Fibroblast of villous mesenchyme (primary cell): ENCODE data around the gene MAF. TPM values are rescaled to one million over a fixed set of nuclear protein-coding genes. Genes with fewer than 3 reads are reported as not detected.

Experiments
- DNase-seq: peaks from one replicate; pipeline ENCODE4 v3.0.0-alpha.2; 2010; ENCODE audit warnings: low read depth
- H3K4me3 ChIP-seq: 2 replicates; pipeline ENCODE4 v1.5.1; 2011; ENCODE audit warnings: low read depth, mild to moderate bottlenecking, low read length
- total RNA-seq: library from RNA; depleted of rRNA; stranded (reverse); fragments of >200 nt; gene quantifications from 2 replicates; pipeline ENCODE4 v1.2.3, GENCODE V29; 2012
- TF ChIP-seq, protein P1 (sequence below): IDR thresholded peaks from 2 replicates; pipeline ENCODE4 v1.5.1; 2012; ENCODE audit warnings: low read depth, mild to moderate bottlenecking, low read length; ENCODE audit not compliant: insufficient read depth

MAF gene
- total RNA-seq, 1 donor: 0.86 TPM

DNA sequence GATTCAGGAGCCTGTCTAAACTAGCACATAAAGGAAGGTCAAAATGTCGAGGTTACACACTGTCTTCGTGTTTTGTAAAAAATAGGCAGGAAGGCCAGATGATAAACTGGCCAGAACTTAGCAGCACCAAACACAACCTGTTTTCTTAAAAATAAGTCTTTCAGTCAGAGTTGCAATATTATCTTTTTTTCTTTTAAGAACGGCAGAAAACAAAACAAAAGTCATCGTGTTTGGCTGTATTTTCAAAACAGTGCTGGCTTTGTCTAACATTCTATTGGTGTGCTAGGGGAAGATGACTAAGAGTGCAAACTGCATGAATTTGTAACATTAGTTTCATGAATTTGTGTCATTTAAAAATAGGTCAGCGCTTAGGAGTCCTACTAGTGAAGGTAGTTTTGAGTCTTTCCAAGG is 5.3 kb downstream of the MAF start:
- TF ChIP-seq, protein P1, sequence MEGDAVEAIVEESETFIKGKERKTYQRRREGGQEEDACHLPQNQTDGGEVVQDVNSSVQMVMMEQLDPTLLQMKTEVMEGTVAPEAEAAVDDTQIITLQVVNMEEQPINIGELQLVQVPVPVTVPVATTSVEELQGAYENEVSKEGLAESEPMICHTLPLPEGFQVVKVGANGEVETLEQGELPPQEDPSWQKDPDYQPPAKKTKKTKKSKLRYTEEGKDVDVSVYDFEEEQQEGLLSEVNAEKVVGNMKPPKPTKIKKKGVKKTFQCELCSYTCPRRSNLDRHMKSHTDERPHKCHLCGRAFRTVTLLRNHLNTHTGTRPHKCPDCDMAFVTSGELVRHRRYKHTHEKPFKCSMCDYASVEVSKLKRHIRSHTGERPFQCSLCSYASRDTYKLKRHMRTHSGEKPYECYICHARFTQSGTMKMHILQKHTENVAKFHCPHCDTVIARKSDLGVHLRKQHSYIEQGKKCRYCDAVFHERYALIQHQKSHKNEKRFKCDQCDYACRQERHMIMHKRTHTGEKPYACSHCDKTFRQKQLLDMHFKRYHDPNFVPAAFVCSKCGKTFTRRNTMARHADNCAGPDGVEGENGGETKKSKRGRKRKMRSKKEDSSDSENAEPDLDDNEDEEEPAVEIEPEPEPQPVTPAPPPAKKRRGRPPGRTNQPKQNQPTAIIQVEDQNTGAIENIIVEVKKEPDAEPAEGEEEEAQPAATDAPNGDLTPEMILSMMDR: no peak
- peak; percentile 18 for DNase-seq
- peak overlapping the region; percentile 79 for H3K4me3 ChIP-seq

DNA sequence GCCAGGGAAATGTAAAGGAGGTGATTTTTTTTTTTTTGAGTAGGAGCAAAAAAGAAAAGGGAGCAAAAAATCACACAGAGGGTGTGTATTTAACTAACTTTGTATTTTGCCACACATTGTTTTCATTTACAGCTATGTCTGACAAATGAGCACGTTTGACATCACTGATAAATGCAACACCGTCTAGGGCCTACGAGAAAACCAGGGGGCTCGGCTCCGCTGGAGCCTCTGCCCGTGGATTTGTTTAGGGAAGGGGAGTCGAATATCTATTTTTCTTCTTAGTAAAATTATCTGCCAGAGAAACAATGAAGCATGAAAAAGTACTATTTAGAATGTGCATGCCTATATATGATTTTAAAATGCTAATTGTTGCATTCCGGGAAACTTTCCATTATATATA is 6.8 kb downstream of the MAF start:
- no peak for DNase-seq
- TF ChIP-seq, protein P1: no peak
- H3K4me3 ChIP-seq: no peak overlapping the region

DNA sequence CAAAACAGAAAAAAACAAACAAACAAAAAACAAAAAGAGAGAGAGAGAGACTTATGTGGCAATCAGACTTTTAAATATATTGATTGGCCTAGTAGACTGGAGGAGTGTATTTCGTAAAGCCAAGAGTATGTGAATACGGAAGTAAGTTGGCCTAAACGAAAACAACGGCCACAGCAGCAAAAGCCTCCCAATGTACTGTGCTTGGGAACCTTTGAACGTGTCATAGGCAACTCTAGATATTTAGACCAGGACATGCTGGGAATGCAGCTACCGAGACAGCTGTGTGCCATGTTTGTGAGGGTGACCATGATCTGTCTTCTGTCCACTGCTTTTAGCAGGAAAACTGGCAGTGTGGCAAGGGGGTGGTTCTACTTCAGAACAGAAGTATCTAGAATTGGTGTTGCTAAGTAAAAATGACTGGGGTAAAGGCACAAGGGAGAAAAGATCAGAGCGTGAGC is 7.4 kb downstream of the MAF start:
- no peak overlapping the region for H3K4me3 ChIP-seq
- TF ChIP-seq, protein P1: no peak
- DNase-seq: peak; percentile 29

DNA sequence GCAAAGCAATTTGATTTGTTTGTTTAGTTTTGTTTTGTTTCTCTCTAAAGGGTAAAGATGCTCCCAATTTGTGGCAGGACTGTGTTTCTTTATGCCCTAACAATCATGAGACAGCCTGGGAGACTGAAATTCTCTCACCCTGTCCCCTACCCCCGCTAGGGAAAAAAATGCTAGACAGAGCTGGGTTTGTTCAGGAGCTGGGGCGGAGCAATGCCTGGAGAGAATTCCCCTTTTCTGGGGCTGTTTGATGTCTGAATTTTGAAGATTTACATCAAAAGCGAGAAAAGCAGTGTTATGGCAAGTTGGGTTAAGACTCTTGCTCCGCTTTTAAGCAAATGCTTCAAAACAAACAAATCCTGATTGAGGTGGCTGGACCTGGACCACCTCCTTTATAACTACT is 8.4 kb downstream of the MAF start:
- TF ChIP-seq, protein P1: no peak
- no peak for DNase-seq
- no peak overlapping the region for H3K4me3 ChIP-seq

DNA sequence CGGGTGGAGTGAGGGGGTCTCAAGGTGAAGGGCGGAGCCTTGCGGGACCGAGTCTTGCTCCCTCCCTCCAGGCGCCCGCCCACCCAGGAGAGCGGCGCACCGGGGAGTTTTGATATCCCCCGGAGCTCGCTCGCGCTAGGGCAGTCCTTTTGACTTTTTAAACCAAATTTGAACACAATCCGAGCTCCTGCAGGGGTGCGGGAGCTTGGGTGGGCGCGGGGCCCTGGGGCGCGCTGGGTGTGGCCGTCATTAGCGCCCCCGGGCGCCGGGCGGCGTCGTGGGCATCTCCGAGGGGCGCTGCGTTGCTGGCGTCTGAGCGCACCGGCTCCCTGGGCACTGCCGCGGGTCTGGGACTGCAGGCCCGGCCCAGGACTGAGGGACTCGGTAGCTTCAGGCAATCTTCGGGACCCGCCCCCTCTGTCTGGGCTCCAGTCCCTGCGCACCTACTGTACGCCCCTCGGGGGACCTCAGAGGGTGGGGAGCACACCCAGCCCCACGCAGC is 10.9 kb downstream of the MAF start:
- no peak for DNase-seq
- H3K4me3 ChIP-seq: peak overlapping the region; percentile 9
- TF ChIP-seq, protein P1: no peak

DNA sequence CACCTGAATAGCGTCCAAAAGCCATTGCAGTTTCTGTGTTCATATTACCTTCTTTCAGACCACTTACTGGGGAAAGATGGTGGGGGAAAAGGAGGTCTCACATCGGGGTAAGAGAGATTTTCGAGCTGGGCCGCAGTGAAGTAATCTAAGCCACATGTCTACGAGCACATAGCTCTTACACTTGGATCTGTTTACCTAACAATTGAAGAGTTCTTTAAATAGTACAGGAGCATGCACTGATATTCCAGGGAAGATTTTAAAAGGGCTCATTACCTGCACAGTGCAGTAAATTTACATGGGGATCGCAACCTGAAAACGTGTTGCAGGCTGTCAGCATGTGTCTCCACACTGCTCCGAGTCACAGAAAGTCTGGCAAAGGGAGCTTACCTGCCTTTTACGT is 12.6 kb downstream of the MAF start:
- TF ChIP-seq, protein P1: no peak
- DNase-seq: no peak
- H3K4me3 ChIP-seq: no peak overlapping the region

DNA sequence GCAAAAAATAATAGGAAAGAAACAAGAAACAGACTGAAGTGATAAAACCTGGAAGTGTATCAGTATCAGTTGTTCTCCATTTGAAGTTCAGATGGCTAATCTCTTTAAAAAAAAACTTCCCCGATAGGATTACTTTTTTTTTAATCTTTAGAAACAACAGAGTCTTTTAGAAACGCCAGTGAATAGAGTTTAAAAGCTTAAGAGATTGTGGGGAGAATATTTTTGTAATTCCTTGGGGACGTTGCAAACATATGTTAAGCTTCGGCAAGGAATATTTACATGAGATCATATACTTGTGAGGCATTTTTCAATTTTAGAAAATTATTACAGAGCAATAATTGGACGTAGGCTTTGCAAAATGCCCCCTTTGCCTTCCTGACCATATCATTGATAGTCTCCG is 13.2 kb downstream of the MAF start:
- TF ChIP-seq, protein P1: no peak
- H3K4me3 ChIP-seq: no peak overlapping the region
- DNase-seq: no peak
